Endometrial microvascular endothelial cells (primary cell): ENCODE data around the gene THADA. TPM values are rescaled to one million over a fixed set of nuclear protein-coding genes. Genes with fewer than 3 reads are reported as not detected.
"Not testable (repeated sequence)": the region's sequence is repeated elsewhere in the genome, so short reads cannot be mapped to it uniquely, and the experiment has no call there.

ENCODE experiments used
- in situ Hi-C: cut with HindIII; loops from 2 replicates; pipeline ENCODE4 v1.10.0; 2017; ENCODE audit warnings: low sequenced_read_pairs, low pct_unique_long_range_greater_than_20kb; ENCODE audit errors: inconsistent ontology term
- total RNA-seq: library from RNA; depleted of rRNA; stranded (reverse); fragments of >200 nt; gene quantifications from one replicate; pipeline ENCODE4 v1.2.3, GENCODE V29; 2015; ENCODE audit errors: inconsistent ontology term

Gene THADA
- total RNA-seq, 1 donor from 2014 or later = 24.1 TPM

DNA sequence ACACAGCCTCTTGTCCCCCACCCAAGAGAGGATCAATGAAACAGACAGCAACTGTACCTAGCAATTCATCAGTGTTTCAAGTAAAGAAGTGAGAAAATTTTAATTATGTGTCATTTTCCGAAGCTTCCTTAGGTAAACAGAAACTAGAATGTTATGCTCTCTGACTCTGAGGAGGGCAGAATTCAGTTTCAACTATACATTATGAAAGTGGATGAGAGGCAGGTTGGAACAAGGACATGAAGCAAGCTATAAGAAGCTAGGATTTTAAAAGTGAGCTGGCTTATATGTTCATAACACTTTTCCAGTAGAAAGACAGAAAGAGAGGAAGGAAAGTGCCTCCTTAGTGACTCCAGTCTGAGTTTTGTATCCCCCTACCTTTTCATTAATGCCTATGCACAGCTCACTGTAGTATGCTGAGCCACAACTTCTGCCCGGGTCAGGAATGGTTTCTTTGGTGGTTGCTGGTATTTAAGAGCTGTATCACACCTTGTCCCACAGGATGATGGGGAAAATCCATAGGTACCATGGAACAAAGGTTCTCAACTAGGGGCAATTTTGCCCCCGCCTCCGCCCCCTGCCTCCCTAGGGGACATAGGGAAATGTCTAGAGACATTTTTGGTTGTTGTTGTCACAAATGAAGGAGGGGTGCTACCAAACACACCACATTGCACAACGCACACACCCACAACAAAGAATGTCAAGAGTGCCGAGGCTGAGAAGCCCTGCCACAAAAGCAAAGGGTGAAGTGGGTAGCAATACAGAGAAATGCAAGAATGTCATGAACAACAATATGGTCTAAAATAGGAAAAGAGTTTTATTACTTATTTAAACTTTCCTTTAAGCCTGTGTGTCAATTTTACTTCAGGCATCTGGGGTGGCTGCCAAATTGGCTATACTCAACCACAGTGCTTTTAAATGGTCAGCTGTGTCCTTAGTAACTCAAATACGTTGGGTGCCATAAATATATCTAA, 208.5 kb downstream of the THADA start:
- in situ Hi-C loops = no loop called here

DNA sequence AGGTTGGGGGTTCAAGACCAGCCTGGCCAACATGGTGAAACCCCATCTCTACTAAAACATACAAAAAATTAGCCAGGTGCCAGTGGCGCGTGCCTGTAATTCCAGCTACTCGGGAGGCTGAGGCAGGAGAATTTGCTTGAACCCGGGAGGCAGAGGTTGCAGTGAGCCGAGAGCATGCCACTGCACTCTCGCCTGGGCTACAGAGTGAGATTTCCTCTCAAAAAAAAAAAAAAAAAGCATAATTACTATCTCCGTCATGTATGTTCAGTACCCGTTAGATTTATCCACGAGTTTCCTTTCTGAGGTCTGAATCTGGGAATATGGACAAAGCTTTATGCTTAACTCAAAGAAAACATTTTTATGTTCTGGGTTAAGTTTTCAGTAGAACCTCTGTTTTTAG, 209.2 kb downstream of the THADA start:
- in situ Hi-C loops = not testable (repeated sequence)

DNA sequence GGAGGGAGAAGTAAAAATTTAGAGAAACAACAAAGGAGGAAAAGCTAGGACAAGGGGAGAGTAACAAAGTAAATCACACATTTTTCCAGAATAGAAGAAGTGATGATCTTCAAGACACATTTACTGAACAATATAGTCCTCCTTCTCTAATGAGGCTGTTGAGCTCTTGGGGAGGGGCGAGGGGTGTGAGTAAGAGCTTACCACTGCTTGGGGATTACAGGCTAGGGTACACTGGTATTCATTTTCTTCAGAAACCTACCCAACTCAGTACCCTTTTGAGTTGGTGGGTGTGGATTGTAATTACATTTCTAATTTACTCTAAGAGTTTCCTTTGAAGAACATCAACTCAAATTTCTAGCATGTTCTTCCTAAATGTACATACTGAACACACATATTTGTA, 211.7 kb downstream of the THADA start:
- in situ Hi-C loops = no loop called here

DNA sequence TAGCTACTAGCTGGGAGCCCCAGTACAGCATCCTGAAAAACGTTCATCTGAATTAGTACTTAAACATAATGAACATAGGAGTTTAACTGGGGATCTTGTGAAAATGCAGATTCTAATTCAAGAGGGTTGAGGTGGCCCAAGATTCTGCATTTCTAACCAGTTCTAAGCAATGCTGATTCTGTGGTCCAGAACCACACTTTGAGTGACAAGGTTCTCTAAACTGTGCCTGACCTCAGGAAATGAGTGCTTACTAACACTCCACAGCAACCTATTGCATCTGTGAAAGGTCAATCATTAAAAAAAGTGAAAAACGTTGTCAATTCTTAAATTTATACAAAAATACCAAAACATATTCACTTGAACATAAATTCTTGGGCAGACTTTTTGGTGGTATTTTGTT, 212.3 kb downstream of the THADA start:
- in situ Hi-C loops = no loop called here

DNA sequence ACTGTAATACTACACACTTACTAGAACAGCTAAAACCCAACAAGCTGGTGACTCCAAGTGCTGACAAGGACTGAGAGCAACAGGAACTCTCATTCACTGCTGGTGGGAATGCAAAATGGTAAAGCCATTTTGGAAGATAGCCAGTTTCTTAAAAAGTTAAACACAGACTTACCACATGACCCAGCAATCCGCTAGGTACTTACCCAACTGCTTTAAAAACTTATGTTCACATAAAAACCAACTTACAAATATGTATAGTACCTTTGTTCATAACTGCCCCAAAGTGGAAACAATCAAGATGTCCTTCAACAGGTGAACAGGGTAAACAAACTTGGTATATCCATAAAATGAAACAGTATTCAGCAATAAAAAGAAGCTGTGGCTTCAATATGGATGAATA, 216.3 kb downstream of the THADA start:
- in situ Hi-C loops = no loop called here

DNA sequence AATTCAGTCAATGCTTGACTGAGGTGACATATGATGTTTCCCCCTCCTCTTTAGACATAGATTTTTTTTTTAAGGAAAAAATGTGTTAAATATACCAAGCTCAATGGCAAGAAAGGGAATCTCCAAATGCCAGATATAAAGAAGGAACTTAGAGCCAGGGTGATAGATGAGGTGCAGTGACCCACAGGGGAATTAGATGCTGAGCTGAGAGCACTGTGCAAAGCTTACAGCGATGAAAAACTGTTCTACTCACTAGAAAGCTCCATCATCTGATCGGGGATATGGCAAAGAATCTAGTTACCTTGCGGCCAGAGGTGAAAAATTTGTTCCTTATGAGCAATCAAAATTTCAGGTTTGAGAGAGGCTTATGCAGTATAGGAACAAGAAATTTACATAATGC, 218.5 kb downstream of the THADA start:
- in situ Hi-C loops = no loop called here

DNA sequence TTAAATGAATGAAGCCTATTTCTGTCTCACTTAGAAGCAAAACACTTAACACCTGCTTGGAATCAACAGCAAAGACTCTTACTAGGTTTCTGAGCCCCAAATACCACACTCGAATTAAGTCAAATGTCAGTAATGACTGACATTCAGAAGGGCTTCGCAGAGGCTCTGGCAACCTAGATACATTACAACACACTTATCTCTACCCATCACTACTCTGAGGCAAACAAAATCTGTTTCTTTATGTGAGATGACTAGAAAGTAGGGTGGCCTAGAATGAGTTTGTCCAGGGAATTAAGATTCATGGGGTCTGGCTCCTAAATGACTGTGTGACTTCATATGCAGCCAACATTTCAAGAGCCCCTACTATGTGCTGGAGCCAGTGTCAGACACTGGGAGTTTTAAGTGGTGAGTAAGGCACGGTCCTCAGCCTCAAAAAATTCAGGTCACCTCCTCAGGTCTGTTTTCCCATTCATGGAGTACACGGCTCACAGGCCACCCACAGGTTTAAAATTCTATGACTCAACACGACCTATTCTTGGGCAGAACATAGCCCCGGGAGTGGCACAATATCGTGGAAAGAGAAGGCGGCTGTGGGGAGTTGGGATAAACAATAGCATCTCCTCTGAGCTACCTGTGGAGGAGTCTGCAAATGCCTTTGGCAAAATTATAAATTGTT, 219.2 kb downstream of the THADA start:
- in situ Hi-C loops = no loop called here

DNA sequence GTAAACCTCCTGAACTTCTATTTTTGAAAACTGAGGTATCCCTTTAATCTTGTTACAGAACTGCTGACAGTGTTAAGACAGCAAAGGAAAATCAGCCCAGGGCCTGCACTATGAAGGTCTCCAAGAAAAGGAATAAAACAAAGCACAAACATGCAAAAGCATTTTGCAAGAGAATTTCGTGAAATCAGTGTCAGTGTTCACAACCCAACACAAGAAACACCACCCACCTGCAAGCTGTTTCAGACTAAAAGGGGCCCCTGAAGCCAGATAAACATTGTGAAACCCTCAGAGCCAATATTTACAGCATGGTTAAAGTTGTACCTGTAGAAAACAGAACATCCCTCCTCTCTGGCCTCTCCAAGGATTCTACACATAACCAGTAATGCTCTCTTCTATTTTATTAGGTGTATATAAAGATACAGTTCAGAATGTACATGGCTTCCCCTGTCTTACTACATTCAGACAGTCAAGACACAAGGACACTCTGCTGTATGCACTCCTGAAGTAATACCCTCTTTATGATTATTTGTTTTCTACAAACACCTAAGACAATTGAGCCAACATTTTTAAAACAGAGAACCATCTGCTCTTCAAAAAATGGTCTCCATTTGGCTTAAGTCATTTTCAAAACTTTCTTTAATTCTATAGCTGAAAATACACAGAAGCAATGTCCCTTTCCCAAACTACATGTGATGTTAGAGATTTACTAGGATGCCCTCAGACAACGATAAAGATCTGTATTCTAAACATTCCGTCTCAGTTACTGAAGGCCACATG, 219.9 kb downstream of the THADA start:
- in situ Hi-C loops = no loop called here

DNA sequence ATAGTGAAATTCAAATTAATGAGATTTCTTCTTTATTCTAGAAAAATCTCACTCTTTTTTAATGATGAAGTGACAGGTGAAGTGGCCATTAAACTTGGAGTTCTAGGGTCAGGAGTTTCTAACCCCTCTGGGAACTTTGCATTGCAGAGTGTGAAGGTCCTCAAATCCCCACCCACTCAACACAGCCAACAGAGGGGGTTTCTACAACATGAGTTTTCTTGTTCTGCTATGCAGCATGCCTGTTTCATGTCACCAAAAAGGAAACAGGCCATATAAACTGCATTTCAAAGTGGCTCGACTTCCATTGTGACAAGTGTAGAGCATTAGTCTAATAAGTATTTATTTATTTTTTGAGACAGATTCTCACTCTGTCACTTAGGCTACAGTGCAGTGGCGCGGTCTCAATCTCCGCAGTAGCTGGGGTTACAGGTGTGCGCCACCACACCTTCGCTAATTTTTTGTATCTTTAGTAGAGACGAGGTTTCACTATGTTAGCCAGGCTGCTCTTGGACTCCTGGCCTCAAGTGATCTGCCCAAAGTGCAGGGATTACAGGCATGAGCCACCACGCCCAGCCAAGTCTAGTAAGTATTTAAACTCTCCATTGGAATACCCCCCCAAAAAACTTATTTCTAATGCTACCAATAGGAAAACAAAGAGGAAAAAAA, 223.3 kb downstream of the THADA start:
- in situ Hi-C loops = no loop called here

DNA sequence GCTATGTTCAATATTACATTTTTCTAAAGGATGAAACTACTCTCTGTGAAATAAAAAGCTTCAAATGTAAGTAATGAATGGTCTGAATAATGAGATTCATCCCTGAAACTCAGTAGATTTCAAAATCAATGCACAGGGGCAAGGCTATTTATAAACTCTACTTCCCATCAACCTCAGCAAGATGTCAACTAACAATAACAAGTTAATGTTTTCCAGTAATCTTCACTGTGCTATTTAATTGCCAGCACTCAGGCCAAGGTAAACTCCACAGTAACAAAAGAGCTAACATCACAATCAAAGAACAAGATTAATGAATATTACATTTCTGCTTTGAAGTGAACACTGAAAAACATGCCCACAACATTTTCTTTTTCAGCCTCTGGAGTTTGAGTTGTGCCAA, 225.1 kb downstream of the THADA start:
- in situ Hi-C loops = no loop called here

DNA sequence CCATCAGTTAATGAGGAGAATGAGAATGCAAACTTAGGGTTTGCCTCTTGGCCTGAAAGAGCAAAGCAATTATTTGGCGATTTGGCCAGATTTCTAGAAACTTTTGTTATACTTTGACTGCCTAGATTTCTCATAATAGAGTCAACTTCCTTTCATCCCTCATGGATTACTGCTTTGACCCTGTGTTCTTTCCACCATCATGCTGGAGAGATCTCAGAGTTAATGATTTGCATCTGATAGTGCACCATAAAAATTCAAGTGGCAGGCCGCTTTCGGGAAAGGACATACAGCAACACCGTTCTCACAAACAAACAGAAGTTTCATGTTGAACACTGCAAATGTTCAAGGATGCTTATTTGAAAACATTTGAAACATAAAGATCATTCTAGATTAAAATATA, 225.7 kb downstream of the THADA start:
- in situ Hi-C loops = no loop called here

DNA sequence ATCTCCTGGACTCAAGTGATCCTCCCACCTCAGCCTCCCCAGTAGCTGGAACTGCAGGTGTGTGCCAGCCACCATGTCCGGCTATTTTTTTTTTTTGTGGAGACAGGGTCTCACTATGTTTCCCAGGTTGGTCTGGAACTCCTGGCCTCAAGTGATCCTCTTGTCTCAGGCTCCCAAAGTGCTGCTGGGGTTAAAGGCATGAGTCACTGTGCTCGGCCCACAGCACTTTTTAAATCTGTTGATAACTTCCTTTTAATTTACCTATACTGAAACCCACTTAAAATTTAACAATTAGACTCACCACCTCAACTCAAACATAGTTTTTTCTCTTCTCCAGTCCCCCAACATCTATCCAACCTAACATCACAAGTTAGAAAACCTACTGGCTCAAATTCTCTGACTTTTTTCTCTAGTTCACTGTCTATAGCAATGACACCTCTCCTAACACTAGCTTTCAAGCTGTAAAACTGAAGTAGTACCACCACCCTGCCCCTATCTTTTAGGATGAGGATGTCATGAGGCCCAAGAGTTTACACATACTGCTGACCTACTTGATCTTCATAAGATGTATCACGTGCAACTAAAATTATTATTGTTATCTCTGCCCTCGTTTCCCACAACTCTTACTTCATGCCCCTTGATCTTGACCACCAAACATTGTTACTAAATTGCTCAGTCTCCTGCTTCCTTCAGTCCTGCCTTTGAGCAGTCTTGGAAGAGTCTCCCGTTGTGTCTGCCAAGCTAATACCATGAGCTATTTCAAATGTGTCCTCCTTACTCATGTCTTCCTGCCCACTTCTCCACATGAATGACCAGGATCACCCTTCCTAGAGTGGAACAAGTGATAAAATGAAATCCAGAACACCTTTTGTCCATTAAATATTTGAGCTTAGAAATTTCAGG, 227.1 kb downstream of the THADA start:
- in situ Hi-C loops = no loop called here

DNA sequence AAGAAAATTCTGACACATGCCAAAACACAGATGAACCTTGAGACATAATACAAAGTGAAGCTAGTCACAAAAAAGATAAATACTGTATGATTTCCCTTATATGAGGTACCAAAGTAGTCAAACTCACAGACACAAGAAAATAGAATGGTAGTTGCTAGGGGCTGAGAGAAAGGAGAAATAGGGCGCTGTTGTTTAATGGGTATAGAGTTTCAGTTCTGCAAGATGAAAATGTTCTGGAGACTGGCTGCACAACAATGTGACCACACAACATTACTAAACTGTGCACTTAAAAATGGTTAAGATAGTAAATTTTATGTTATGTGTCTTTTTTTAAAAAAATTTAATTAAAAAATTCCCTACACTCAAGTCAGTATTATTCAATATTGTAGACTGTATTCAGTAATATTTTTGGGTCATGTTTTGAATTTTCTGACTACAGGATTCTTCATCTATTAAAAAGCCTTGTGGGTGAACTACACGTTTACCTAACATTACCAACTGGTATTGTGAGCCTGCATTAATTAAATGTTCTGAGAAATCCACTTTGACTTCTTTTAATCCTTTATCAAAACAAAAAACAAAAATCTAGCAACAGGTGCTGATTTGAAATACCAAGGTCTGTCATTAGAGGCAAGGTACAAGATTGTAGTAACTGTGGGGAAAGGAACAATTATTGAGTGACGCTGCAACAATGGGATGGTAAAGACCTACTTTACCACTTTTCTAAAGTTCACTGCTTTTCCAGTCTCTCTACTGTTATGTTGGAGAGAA, 228.6 kb downstream of the THADA start:
- in situ Hi-C loops = no loop called here

DNA sequence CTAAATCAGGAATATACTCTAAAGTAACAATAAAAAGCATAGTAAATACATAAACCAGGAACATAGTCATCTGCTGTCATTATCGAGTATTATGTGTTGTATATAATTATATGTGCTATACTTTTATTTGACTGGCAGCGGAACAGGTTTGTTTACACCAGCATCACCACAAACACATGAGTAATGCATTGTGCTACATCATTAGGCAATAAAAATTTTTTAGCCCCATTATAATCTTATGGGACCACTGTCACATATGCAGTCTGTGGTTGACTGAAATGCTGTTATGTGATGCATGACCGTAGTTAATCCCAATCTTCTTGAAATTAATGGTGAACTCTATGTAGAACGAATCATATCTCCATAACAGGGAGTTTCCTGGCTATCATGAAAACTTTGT, 232.7 kb downstream of the THADA start:
- in situ Hi-C loops = no loop called here

DNA sequence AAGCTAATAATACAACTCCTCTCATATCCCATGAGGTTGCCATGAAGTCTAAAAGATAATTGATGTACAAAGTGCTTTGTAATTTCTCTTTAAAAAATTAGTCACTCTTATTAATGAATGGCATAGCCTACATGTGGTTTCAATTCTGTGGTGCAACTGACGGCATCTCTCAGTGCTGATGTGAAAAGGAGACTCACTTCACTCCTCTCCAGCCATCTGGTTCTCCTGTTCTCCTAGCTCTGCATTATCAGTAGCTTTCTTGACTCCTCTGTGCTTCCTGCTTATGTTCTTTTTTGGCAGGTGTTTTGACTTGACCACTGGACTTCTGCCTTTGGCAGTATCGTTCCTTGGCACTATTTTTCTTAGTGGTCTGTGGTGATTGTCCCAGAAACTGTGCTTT, 234.6 kb downstream of the THADA start:
- in situ Hi-C loops = no loop called here

DNA sequence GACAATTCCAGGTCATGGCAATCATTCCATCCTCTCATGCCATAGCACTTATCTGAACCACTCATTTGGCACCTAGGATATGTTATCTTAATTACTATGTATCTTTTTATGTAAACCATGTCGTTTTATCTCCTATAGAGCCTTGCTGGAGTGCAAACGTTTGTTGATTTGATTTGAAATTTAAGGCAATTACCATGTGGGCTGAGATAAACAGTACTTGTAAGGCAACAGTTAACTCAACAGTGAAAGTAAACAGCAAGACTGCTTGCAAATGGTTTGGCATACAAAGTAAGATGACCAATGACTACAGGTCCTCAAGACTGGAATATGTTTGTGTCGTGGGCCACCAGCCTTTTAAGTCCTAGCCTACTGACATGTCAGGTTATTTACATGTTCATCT, 235.7 kb downstream of the THADA start:
- in situ Hi-C loops = no loop called here

DNA sequence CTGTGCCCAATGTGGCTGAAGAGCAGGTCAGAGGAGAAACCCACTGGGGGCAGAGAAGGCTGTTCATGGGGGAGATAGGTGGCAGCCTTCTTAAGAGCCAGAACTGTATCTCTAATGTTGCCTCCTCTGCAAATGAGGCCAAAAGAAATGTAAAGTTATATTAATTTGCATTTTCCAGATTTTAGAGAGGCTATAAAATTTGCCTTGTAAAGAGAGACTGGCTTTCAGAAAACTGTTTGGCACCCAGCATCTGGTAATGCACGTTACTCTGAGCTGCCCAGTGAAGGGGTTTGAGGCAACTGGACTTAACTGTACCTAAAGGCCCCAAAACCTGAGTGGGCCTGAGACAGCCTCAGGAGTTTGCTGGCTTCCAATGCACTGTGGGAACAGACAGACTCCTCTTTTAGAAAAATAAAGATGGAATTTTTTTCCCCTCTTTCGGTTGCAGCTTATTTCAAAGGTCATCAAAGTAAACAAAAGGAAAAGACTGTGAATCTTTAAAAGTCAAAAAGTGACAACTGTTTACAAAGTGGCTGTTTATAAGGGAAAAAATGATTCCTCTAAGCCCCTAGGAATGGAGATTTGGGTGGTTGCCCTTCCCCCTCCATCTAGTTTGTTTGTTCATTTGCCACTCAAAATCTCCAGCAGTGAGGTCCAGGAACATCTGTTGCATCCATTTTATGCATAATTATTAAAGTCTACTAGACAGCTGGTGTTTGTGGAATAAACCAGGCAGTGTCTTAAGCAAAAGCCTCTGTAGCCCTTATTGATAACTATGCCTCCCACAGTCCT, 237.2 kb downstream of the THADA start:
- in situ Hi-C loops = no loop called here
